GM12801 (cell line): ENCODE data around the gene TBX6.

Experiments
- CTCF ChIP-seq: IDR thresholded peaks from one replicate; pipeline ENCODE4 v1.5.1; 2011; ENCODE audit warnings: control low read depth; ENCODE audit not compliant: insufficient read length; ENCODE audit errors: extremely low read depth

The TBX6 gene

GRCh38 chr16:30079480-30079879, 12.2 kb downstream of the TBX6 start:
- TF ChIP-seq CTCF, result no peak

- no peak for TF ChIP-seq CTCF
Measured at GRCh38 chr16:30078744-30079143, 13.0 kb downstream of the TBX6 start.

- no peak for TF ChIP-seq CTCF
Measured at GRCh38 chr16:30077656-30078055, 14.1 kb downstream of the TBX6 start.

- no peak for TF ChIP-seq CTCF
Measured at GRCh38 chr16:30076276-30076791, 15.4 kb downstream of the TBX6 start.

- no peak for TF ChIP-seq CTCF
Measured at GRCh38 chr16:30075503-30076275, 16.0 kb downstream of the TBX6 start, which contains the start of gene PPP4C. PPP4C (plus strand) TSS chr16:30075994; CDS start chr16:30076378, 384 bp downstream.

- no peak for TF ChIP-seq CTCF
Measured at GRCh38 chr16:30070490-30070889, 21.2 kb downstream of the TBX6 start.

- TF ChIP-seq CTCF, result no peak
Measured at GRCh38 chr16:30069611-30070462, 21.9 kb downstream of the TBX6 start.
